ENCODE results near the gene RIPOR1. TPM values are rescaled to one million over a fixed set of nuclear protein-coding genes. Genes with fewer than 3 reads are reported as not detected.

RIPOR1 gene
- total RNA-seq, 2 donors from 2014 or later, result 14.4 to 19.0 TPM

DNA sequence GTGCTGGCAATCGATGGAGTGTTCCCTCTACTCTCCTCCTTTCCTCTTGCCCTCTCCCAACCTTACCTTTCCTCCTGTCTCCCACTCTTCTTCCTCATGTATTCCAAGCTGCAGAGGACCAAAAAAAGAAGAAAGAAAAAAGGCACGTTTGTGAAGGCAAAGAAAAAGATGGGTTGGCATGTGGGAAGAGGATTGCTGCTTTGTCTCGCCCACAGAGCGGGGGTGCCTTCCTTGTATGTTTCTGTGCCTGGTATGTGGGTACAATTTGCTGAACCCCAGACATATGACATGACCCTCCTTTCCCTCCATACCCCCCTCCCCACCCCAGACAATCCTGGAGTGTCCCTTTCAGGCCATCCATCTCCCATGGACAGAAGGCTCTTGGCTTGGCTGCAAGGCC is 20.6 kb downstream of the RIPOR1 start:
- Histone ChIP-seq H3K27me3 (no peaks in the 10 kb centered on the region), H3K9me3 (no peaks in the 10 kb centered on the region), H3K4me1 (peaks cover 5% of the 10 kb centered on the region), H3K4me3 (no peak overlapping the region), H3K27ac (no peak overlapping the region), H3K36me3 (no peaks in the 10 kb centered on the region), H3K9ac (ENCODE audit: low read depth in 2 of 2, low read length in 2 of 2) (no peak overlapping the region)
- intact Hi-C loops (cut with DNase I), result loop anchor here (10.0 kb wide), 1 partner anchor 106 kb away; no protein-coding TSS in a partner anchor
- TF ChIP-seq, protein P1, sequence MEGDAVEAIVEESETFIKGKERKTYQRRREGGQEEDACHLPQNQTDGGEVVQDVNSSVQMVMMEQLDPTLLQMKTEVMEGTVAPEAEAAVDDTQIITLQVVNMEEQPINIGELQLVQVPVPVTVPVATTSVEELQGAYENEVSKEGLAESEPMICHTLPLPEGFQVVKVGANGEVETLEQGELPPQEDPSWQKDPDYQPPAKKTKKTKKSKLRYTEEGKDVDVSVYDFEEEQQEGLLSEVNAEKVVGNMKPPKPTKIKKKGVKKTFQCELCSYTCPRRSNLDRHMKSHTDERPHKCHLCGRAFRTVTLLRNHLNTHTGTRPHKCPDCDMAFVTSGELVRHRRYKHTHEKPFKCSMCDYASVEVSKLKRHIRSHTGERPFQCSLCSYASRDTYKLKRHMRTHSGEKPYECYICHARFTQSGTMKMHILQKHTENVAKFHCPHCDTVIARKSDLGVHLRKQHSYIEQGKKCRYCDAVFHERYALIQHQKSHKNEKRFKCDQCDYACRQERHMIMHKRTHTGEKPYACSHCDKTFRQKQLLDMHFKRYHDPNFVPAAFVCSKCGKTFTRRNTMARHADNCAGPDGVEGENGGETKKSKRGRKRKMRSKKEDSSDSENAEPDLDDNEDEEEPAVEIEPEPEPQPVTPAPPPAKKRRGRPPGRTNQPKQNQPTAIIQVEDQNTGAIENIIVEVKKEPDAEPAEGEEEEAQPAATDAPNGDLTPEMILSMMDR (IDR thresholded peaks at IDR 0.05), result no peak
- no peak for DNase-seq

DNA sequence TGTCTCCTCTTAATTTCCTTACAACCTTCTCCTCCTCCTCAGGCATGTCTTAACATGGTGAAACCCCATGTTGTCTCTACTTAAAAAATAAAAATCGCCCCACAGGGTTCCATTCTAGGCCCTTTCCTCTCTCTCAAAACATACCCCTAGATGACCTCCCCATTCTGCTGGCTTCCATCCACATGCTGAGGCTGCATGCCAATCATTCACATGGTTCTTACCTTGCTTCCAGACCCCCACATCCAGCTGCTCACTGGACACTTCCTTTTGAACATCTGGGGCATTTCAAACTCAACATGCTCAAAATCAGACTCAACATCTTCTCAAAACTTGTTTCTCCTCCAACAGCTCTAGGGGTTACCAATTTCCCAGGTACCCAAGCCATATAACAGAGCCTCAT is 21.3 kb downstream of the RIPOR1 start:
- no peaks in the 10 kb centered on the region for H3K27me3 ChIP-seq
- DNase-seq, result no peak
- H3K36me3 ChIP-seq, result no peaks in the 10 kb centered on the region
- TF ChIP-seq, protein P1 (IDR thresholded peaks at IDR 0.05), result no peak
- intact Hi-C loops (cut with DNase I), result loop anchor here (10.0 kb wide), 1 partner anchor 105 kb away; no protein-coding TSS in a partner anchor
- H3K4me3 ChIP-seq, result no peak overlapping the region
- H3K4me1 ChIP-seq, result peaks cover 5% of the 10 kb centered on the region
- no peak overlapping the region for H3K27ac ChIP-seq
- H3K9ac ChIP-seq (ENCODE audit: low read depth in 2 of 2, low read length in 2 of 2), result no peak overlapping the region
- no peaks in the 10 kb centered on the region for H3K9me3 ChIP-seq

DNA sequence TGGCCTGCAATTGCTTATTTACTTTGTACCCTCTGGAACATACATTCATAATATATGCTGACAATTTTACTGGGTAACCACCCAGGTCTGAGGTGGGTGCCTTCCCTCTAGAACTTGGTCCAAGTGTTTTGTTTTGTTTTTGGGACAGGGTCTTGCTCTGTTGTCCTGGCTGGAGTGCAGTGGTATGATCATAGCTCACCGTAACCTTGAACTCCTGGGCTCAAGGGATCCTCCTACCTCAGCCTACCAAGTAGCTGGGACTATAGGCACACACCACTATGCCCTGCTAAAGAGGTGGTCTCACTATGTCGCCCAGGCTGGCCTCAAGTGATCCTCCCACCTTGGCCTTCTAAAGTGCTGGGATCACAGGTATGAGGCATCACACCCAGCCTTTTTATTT is 22.5 kb downstream of the RIPOR1 start:
- no peak for DNase-seq
- no peaks in the 10 kb centered on the region for H3K36me3 ChIP-seq
- H3K4me3 ChIP-seq, result no peak overlapping the region
- TF ChIP-seq, protein P1 (IDR thresholded peaks at IDR 0.05), result no peak
- no peaks in the 10 kb centered on the region for H3K27me3 ChIP-seq
- H3K9ac ChIP-seq (ENCODE audit: low read depth in 2 of 2, low read length in 2 of 2), result no peak overlapping the region
- no peak overlapping the region for H3K27ac ChIP-seq
- H3K9me3 ChIP-seq, result no peaks in the 10 kb centered on the region
- intact Hi-C loops (cut with DNase I), result no loop called here
- peaks cover 5% of the 10 kb centered on the region for H3K4me1 ChIP-seq

DNA sequence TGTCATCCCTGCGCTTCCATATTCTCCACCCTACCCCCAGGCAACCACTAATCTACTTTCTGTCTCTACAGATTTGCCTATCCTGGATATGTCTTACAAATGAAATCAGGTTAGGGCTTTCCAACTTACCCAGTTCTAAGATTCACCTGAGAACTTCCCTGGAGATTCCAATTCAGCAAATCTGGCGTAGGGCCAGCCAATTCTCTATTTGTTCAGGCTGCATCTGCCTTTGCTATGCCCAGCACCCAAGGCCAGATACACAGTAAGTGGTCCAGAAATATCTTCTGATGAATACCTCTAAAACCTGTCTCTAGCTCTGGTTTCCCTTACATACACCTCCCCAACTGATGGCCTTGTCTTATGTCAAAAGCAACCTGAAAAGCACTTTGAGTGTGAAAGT is 23.3 kb downstream of the RIPOR1 start:
- H3K27me3 ChIP-seq, result no peaks in the 10 kb centered on the region
- TF ChIP-seq, protein P1 (IDR thresholded peaks at IDR 0.05), result no peak
- no peaks in the 10 kb centered on the region for H3K36me3 ChIP-seq
- intact Hi-C loops (cut with DNase I), result no loop called here
- no peak overlapping the region for H3K27ac ChIP-seq
- DNase-seq, result no peak
- no peaks in the 10 kb centered on the region for H3K9me3 ChIP-seq
- H3K4me1 ChIP-seq, result no peaks in the 10 kb centered on the region
- no peak overlapping the region for H3K9ac ChIP-seq (ENCODE audit: low read depth in 2 of 2, low read length in 2 of 2)
- H3K4me3 ChIP-seq, result no peak overlapping the region

DNA sequence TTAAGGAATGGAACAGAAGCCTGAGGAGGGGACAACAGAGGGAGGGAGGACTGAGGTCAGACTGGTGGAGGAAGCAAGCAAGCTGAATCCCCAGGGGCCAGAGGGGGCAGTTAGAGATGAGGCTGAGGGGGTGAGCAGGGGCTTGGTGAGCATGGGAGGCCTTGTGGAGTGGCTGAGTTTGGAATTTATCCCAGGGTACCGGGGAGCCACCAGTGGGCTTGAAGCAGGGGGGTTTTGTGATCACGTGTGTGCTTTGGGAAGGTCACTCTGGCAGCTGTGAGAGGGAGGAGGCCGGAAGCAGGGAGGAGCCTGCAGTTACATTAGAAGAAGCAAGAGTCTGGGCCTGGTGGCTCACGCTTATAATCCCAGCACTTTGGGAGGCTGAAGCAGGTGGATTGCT is 23.8 kb downstream of the RIPOR1 start:
- intact Hi-C loops (cut with DNase I), result no loop called here
- H3K4me1 ChIP-seq, result no peaks in the 10 kb centered on the region
- H3K27me3 ChIP-seq, result no peaks in the 10 kb centered on the region
- H3K27ac ChIP-seq, result no peak overlapping the region
- no peak overlapping the region for H3K4me3 ChIP-seq
- no peaks in the 10 kb centered on the region for H3K36me3 ChIP-seq
- TF ChIP-seq, protein P1 (IDR thresholded peaks at IDR 0.05), result no peak
- H3K9ac ChIP-seq (ENCODE audit: low read depth in 2 of 2, low read length in 2 of 2), result no peak overlapping the region
- no peaks in the 10 kb centered on the region for H3K9me3 ChIP-seq
- DNase-seq, result peak; percentile 19
